Mesodermal cell (in vitro differentiated cells): ENCODE data around the gene RABAC1.
"Not testable (repeated sequence)": the region's sequence is repeated elsewhere in the genome, so short reads cannot be mapped to it uniquely, and the experiment has no call there.

Experiments used
- H3K27ac ChIP-seq: 2 replicates; pipeline ENCODE4 v1.7.0; 2013; ENCODE audit warnings: mild to moderate bottlenecking, low read depth, low read length, moderate library complexity; ENCODE audit not compliant: severe bottlenecking
- H3K36me3 ChIP-seq: 2 replicates; pipeline ENCODE4 v1.7.1; 2013; ENCODE audit warnings: mild to moderate bottlenecking, low read length, moderate library complexity; ENCODE audit not compliant: control insufficient read depth, insufficient read depth
- H3K4me1 ChIP-seq: one replicate; pipeline ENCODE4 v1.7.1; 2013; ENCODE audit warnings: mild to moderate bottlenecking, low read length; ENCODE audit not compliant: insufficient read depth, control insufficient read depth, poor library complexity, severe bottlenecking
- H3K4me3 ChIP-seq: 2 replicates; pipeline ENCODE4 v1.7.0; 2013; ENCODE audit warnings: low read length, control low read depth, mild to moderate bottlenecking; ENCODE audit not compliant: insufficient read depth, poor library complexity, severe bottlenecking; ENCODE audit errors: extremely low read depth
- H3K9me3 ChIP-seq: 2 replicates; pipeline ENCODE4 v1.7.1; 2013; ENCODE audit warnings: mild to moderate bottlenecking, low read length, moderate library complexity; ENCODE audit not compliant: control insufficient read depth
- WGBS, 2 experiments: methylation state at CpG; one replicate each; pipeline ENCODE4 v1.1.5; 2013; ENCODE audit warnings: missing lambda C conversion rate in 2 of 2; ENCODE audit not compliant: insufficient coverage in 2 of 2; 5-methylcytosine and 5-hydroxymethylcytosine counted together

The RABAC1 gene

GRCh38 chr19:41944336-41944735, 14.8 kb downstream of the RABAC1 start:
- H3K4me3 ChIP-seq = no peak overlapping the region
- H3K27ac ChIP-seq = no peak overlapping the region
- peaks cover 3% of the 10 kb centered on the region for H3K4me1 ChIP-seq
- no peaks in the 10 kb centered on the region for H3K36me3 ChIP-seq
- 74 to 88% methylated on average over 2 of the region's 2 CpGs for WGBS, 2 experiments
- H3K9me3 ChIP-seq = no peaks in the 10 kb centered on the region

DNA sequence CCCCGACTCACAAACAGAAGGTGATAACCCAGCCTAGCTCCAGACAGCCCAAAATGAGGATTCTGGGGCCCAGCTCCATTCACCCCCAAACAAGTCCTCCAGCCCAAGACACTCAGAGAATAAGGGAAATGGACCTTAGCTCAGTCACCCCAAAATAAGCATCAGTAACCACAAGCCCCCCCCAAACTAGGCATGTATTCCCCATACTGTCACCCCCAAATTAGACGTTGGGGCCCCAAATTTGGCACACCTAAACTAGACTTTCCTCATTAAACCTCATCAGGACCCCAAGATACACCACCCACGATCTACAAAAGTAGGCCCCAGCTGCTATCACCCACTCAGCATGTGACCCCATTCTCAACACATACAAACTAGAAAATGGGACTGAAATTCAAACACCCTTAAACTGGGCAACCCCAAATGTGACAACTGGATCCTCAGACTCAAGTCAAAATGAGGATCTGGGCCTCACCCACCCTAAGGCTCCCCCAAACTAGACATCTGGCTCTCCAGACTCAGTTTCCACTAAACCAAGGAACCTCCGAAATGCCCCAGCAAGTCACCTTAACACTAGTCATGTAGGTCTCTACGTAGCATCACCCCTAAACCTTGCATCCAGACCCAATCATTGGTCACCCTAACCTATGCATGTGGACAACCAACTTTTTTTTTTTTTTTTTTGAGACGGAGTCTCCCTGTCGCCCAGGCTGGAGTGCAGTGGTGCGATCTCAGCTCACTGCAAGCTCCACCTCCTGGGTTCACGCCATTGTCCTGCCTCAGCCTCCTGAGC, 17.5 kb downstream of the RABAC1 start:
- Histone ChIP-seq H3K4me1 (peaks cover 3% of the 10 kb centered on the region), H3K36me3 (no peaks in the 10 kb centered on the region), H3K27ac (no peak overlapping the region), H3K4me3 (no peak overlapping the region), H3K9me3 (no peaks in the 10 kb centered on the region)
- WGBS, 2 experiments = 84 to 87% methylated on average over 3 to 4 of the region's 9 CpGs

DNA sequence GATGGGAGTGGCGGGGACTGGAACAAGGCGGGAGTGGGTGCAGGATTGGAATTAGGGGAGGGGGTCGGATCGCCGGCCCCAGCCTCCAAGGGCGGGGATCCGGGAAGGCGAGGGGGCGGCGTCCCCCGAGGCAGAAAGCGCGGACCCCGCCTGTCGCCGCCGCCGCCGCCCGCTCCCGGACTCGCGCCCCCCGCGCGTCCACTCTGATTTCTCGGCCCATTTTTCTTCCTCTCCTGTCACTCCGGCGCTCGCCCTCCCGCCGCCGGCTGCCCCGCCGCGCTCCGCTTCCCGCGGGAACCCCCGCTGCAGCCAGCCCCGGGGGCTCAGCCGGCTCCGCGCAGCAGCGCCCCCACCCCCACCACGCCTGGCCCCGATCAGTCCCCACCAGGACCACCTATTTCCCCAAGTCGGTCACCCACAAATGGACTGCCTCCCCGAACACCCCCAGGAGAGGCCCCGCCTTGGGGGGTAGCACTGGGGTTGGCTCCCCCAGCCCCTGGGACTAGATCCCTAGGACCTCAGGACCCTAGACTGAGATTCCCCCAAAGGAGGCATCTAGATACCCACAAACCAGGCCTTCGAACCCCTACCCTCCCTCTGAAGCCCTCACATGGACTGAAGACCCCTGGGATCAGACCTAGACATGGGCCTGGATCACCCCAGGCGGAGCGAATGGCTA, 18.3 kb downstream of the RABAC1 start:
- Histone ChIP-seq H3K36me3 (no peaks in the 10 kb centered on the region), H3K27ac (no peak overlapping the region), H3K4me3 (peak overlapping the region; percentile 39), H3K4me1 (peaks cover 3% of the 10 kb centered on the region), H3K9me3 (no peaks in the 10 kb centered on the region)
- 12 to 15% methylated on average over 22 to 30 of the region's 53 CpGs for WGBS, 2 experiments

DNA sequence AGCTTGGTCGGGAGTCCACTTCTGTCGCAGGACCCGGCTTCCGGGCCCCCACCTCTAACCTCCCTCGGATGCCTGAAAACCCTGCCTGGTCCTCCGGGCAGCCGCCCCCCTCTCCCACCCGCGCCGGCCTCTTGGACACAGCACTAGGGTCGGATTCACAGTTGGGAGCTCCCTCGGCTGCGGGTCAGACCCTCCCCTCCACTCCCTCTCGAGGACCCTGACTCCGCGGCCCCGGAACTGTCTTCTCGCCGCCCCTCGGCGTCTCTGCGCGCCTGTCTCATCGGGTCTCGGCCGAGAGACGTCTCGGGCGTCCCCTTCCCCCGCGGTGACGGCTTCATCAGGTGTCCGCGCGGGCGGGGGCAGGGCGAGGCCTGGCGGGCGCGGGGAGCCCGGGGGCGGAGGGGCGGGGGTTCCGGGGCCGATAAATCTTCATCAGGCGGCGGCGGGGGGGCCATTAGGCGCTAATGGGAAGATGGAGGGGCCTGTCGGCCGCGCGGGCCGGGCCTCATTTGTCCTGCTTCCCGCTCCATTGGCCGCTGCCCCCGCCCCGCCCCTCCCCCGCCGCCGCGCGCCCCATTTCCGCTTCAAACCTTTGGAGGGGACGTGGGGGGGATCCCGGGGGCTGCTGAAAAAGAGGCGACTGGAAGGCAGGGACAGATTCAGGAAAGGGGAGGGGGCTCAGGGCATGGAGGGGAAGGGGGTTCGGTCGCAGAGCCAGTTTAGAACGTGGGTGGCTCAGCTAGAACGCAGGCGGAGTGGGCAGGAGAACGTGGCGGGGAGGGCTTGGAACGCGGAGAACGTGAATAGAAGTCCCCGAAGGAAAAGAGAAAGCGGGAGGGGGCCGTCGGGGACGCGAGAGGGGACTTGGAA, 19.0 kb downstream of the RABAC1 start:
- WGBS, 2 experiments = 3% methylated on average over 36 to 42 of the region's 83 CpGs
- Histone ChIP-seq H3K4me1 (peaks cover 3% of the 10 kb centered on the region), H3K27ac (no peak overlapping the region), H3K36me3 (no peaks in the 10 kb centered on the region), H3K9me3 (no peaks in the 10 kb centered on the region), H3K4me3 (peak overlapping the region; percentile 39)

GRCh38 chr19:41939209-41939608, 19.9 kb downstream of the RABAC1 start:
- H3K36me3 ChIP-seq, H3K4me1 ChIP-seq, H3K27ac ChIP-seq, H3K4me3 ChIP-seq, H3K9me3 ChIP-seq: not testable (repeated sequence)

DNA sequence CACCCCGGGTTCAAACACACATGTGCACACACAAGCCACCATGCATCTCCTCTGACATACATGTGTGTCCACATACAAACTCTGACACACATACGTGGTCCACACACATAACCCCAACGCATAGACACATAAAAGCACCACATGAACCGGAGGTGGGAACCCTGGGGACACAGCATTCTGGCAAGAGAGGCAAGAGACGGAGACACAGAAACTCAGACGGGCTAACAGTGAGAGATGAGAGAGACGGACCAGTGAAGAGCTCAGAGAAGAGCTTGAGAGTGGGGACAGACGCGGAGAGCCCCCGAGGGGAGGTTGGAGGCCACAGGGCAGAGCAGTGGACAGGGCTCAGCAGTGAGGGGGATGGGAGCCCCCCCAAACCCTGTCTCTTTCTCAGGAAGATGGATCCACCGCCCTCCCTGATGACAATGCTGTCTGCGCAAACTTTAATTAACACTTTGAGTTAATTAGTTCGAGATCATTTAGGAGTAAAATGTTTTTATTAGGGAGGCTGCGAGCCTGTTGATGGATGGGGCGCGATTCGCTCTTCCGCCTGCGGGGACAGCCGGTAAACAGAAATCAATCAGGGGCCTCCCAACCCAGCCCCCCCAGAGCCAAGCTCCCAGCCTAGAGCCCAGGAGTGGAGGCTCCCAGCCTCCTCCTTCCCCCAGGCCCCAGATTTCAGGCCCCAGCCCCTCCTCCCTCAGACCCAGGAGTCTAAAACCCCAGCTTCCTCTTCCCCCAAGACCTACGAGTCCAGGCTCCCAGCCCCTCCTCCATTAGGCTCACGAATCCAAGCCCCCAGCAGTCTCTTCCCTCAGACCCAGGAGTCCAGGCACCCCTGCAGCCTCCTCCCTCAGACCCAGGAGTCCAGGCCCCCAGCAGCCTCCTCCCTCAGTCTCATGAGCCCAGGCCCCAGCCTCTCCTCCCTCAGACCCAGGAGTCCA, 21.3 kb downstream of the RABAC1 start:
- H3K4me3 ChIP-seq = no peak overlapping the region
- H3K9me3 ChIP-seq = no peaks in the 10 kb centered on the region
- no peak overlapping the region for H3K27ac ChIP-seq
- H3K4me1 ChIP-seq = peaks cover 3% of the 10 kb centered on the region
- 47 to 51% methylated on average over 10 to 14 of the region's 22 CpGs for WGBS, 2 experiments
- no peaks in the 10 kb centered on the region for H3K36me3 ChIP-seq

DNA sequence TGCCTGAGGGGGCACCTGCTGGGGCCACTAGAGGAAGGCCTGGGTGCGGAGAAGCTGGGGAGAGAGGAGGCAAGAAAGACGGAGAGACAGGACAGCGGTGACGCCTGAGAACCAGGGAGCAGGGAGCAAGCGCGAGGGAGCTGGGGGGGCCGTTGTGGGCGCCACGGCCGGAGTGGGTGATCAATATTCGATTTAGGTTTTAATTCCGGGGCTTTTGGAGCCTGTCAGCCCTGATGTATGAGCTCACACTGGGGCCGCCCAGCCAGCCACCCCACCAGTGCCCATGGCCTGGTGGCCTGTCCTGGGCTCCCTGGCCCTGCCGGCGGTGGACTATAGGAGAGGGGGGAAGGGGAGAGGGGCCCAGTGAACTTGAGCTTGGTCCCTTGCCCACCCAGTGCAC, 22.2 kb downstream of the RABAC1 start:
- no peaks in the 10 kb centered on the region for H3K36me3 ChIP-seq
- H3K4me3 ChIP-seq = no peak overlapping the region
- no peaks in the 10 kb centered on the region for H3K9me3 ChIP-seq
- peaks cover 3% of the 10 kb centered on the region for H3K4me1 ChIP-seq
- WGBS, 2 experiments = 74 to 79% methylated on average over 12 to 13 of the region's 15 CpGs
- H3K27ac ChIP-seq = no peak overlapping the region

- H3K4me1 ChIP-seq = peaks cover 3% of the 10 kb centered on the region
- 70 to 83% methylated on average over 4 to 8 of the region's 8 CpGs for WGBS, 2 experiments
- no peak overlapping the region for H3K4me3 ChIP-seq
- no peaks in the 10 kb centered on the region for H3K9me3 ChIP-seq
- H3K27ac ChIP-seq = no peak overlapping the region
- H3K36me3 ChIP-seq = no peaks in the 10 kb centered on the region
These were observed 22.7 kb downstream of the RABAC1 start for GRCh38 chr19:41936416-41936850.

DNA sequence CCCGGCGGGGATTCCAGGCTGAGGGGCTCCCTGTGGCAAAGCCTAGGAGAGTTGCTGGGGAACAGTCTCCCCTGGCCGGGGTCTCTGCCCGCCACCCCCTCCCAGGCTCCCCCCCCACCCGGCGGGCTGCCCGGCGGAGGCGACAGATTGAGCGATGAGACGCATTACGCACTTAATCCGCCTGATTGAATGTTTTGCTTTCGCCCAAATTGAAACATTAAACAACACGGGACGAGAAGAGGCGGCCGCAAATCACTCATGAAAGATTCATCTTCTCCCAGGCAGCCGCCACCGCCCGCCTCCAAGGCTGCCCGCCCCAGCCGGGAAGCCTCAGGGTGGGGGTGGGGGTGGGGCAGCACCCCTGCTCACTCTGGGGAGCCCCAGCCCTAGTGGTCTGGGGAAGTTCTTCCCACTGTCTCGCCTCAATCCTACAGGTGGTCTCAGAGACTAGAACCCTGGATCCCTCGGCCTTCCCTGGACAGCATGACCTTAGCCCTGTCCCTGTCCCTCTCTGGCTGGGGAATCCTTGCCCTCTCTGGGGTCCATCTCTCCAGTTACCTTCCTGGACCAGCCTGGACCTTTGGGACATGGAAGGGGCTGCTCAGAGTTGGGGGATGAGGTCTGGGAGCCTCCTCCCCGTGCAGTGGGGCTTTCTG, 23.2 kb downstream of the RABAC1 start:
- Histone ChIP-seq H3K36me3 (no peaks in the 10 kb centered on the region), H3K27ac (no peak overlapping the region), H3K4me1 (peaks cover 2% of the 10 kb centered on the region), H3K9me3 (no peaks in the 10 kb centered on the region), H3K4me3 (no peak overlapping the region)
- 60 to 68% methylated on average over 6 to 17 of the region's 26 CpGs for WGBS, 2 experiments
